Loucy (cell line): ENCODE results near the gene IFT43.

Source experiments
- CTCF ChIP-seq: fragments of 200-600 bp; sonication (generic); conservative IDR thresholded peaks from 2 replicates; pipeline ENCODE4 v1.5.1; 2014; ENCODE audit warnings: mild to moderate bottlenecking, antibody characterized with exemption, low read length
- EZH2phosphoT487 ChIP-seq: fragments of 200-600 bp; IDR thresholded peaks from 2 replicates; pipeline ENCODE4 v1.6.1; 2018; ENCODE audit warnings: antibody characterized with exemption, mild to moderate bottlenecking, moderate library complexity, borderline replicate concordance

- TF ChIP-seq CTCF: no peak
- no peak for TF ChIP-seq EZH2phosphoT487
Measured at GRCh38 chr14:76023757-76024156, 38.2 kb downstream of the IFT43 start.
